ENCODE measurements around the gene TRABD.
"Not testable (repeated sequence)": the region's sequence is repeated elsewhere in the genome, so short reads cannot be mapped to it uniquely, and the experiment has no call there.

TRABD gene

GRCh38 chr22:50185375-50186087 lies at the start of gene TRABD:
Gene TRABD (plus strand): TSS chr22:50185913. CDS start chr22:50193061, 7,148 bp downstream.
- peak; percentile 81 to 88 for DNase-seq

DNA sequence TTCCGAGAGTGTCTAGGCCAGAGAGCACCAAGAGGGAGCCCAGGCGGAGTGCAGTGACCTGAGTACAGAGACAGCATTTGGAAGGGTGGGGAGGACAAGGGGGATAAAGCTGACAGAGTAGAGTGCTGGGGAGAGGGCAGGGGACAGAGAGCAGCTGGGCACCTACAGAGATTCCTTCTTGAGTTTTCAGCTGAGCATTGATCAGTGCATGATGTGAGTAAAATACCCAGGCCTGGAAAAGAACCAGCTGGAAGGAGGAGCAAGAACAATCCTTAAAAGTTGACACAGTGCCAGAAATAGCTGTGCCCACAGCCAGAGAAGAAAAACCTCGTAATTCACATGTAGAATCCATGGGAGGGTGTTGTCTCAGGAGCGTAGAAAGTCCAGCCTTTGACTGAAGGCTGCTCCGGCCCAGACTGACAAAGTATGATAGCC lies 49.1 kb upstream of the TRABD start:
- no peak for DNase-seq

- not testable (repeated sequence) for DNase-seq
Measured at GRCh38 chr22:50137277-50137676, 48.4 kb upstream of the TRABD start.

GRCh38 chr22:50138041-50138440 lies 47.7 kb upstream of the TRABD start:
- no peak for DNase-seq

DNA sequence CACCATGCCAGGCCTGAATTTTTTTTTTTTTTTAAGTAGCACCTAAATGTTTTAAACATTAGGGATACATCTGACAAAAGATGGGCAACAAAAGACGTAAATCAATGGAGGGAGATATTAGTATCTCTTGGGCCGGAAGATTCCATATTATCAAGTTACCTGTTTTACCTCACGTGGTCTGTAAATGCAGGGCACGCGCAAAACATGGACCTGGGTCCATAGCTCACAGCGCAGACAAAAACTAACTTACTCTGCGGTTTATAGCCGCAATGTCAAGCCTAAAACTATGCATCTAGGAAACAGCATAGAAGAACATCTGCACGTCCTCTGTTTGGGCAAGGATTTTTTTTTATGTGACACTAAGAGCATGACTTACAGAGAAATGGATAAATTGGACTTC lies 46.7 kb upstream of the TRABD start:
- no peak for DNase-seq

DNA sequence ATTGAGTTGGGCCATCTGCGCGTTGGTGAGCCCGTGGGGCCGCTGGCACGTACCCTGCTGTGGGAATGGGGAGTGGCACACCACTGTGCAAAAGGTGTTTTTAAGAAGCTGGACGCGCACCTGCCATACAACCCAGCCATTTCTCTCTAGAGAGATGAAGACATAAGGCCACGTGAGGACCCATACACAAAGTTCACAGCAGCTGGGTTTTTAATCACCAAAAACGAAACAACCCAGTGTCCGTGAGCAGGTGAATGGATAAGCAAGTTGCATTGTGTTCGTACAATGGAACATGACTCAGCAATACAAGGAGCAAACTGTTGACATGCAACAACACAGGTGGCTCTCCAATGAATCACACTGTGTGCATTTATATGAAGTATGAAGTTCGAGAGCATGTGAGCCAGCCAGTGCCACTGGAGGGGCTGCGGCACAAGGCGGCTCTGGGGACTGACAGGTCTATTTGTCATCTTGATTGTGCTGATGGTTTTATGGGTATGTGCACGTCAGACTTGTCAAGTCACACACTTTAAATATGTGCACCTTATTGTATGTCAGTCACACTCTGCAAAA lies 45.8 kb upstream of the TRABD start:
- DNase-seq = no peak

GRCh38 chr22:50140615-50141014 lies 45.1 kb upstream of the TRABD start:
- no peak for DNase-seq

DNA sequence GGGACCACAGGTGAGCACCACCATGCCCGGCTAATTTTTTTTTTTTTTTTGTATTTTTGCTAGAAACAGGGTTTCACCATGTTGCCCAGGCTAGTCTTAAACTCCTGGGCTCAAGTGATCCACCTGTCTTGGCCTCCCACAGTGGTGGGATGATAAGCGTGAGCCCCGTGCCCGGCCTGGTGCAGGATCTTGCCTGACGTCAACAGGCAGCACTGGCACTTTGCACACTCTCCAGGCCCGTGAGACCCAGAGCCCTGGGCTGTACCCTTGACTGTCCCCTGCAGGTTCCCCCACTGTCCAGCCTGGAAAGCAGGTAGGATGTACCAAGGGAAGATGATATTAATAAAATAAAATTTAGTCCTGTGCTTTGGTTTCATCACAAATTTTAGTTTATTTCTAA lies 44.3 kb upstream of the TRABD start:
- no peak for DNase-seq

GRCh38 chr22:50141891-50142363 lies 43.8 kb upstream of the TRABD start:
- no peak for DNase-seq

DNA sequence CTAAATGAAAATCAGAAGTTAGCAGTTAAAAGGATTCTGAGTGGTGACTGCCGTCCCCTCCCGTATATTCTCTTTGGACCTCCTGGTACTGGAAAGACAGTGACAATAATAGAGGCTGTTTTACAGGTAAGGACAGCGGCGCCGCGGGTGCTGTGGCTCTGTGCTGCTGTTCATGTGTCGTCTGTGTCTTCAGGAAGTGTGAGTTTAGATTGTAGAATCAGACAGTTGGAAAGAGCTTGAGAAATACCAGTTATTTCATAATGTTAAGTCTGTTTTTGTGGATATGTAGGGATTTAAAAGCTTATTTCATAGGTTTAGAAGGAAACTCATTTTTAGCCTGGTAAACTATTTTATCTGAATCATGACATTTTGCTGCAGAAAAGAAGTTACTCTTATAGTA lies 42.6 kb upstream of the TRABD start:
- DNase-seq = no peak

GRCh38 chr22:50144005-50144614 lies 41.6 kb upstream of the TRABD start:
- DNase-seq = no peak

DNA sequence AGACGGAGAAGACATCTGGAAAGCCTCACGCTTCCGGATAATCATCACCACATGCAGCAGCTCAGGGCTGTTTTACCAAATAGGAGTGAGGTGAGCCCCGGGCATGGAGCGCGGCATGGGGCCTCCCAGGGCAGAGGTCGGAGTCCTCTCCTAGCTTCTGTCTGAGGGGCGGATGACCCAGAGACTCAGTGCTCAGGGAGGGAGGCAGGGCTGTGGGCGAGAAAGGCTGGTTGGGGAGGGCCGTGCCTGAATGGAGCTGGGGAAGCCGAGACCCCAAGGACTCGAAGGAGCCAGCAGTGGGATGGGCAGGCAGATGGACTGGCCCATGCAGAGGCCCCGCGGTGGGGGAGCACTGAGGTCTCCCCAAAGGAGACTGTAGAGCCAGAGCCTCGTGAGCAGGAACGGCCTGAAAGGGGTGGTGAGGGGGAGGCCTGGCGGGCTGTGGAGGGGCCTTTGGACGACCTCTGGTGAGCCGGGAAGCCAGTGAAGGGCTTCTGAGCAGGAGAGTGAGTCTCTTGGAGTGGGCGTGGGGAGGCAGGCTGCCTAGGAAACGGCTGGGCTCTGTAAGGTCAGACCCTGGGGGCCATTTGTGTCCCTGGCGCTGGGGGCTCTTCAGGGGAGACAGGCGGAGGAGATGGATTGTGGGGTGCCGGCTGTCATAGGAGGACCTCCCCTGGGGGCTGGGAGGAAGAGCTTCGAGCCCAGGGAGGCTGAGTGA lies 39.8 kb upstream of the TRABD start:
- no peak for DNase-seq

DNA sequence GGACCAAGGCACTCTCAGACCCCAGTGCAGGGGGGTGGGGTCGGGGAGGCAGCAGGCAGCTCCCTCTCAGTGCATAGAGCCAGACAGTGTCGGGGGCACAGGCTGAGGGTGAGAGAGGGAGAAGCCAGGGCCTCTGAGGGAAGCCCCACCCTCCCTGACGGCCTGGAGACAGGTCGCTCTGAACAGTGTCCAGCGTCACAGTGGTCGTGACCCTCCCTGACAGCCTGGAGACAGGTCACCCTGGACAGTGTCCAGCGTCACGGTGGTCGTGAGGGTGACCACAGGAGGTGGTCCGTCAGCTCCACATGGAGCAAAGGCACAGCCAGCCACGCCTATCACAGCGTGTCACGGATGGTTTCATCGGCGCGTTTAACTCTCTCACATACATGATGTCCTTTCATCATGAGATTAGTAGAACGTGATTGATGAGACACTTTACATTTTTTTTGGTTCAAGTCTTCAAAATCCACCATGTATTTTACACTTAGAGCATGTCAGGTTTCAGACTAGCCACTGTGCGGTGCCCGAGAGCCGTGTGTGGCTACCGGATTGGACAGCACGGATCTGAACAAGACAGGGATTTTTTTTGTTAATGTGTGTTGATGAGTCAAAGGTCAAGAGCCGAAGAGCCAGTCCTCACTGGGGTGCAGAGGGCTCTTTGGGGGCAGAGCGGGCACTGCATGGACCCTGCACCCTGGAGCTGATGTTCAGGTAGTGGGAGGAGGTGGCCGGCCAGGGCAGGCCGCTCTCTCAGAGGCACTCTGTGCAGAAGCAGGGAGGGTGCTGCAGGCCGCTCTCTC lies 39.1 kb upstream of the TRABD start:
- DNase-seq = no peak

- DNase-seq = not testable (repeated sequence)
Measured at GRCh38 chr22:50147258-50148165, 38.2 kb upstream of the TRABD start.

GRCh38 chr22:50148166-50148500 lies 37.6 kb upstream of the TRABD start:
- DNase-seq = no peak

GRCh38 chr22:50148991-50149721 lies 36.6 kb upstream of the TRABD start:
- peak; percentile 62 to 72 for DNase-seq

DNA sequence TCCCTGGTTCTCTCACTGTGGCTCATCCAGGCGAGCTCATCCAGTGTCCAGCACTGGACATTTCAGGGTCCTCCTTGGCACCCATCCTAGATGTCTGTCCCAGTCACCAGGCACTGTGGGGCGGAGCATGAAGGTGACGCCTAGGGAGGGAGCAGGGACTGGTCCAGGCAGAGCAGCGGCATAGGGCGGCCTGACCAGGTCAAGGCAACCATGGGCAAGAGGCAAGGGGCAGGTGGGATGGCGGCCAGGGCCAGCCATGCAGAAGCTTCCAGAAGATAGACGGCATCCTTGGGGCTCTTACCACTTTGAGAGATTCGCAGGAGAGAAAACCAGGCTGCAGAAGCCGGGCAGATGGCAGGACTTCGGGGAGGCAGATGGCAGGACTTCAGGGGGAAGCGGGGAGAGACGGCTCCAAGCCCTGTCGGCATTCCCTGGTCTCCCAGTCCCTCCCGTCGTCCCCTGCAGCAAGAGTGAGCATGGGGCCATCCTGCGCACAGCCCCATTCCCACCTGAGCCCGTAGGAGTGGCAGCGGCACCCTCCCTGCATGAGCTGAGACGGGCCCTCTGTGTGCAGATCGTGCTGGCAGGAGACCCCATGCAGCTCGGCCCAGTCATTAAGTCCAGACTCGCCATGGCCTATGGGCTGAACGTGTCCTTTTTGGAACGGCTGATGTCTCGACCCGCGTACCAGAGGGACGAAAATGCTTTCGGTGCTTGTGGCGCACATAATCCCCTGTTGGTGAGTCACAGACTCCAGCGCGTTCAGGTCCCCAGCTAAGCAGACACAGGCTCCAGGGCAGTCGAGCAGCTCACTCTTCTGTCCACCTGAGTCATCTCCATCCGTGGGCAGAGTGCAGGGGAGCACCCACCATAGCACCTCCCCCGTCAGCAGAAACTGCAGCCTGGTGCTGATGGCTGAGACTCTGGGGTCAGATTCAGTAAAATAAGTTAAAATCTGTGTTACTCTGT lies 35.3 kb upstream of the TRABD start:
- DNase-seq = no peak

- DNase-seq = no peak
Measured at GRCh38 chr22:50151571-50152537, 33.9 kb upstream of the TRABD start.
